H1 (cell line): ENCODE results near the gene MYBPC1. TPM values are rescaled to one million over a fixed set of nuclear protein-coding genes. Genes with fewer than 3 reads are reported as not detected.

Source experiments
- BACH1 ChIP-seq: IDR thresholded peaks from 2 replicates; pipeline ENCODE4 v1.6.1; 2012; ENCODE audit warnings: low read length, improper control_type of control experiment
- EZH2 ChIP-seq: fragments of 200-600 bp; sonication (generic); IDR thresholded peaks from 2 replicates; pipeline ENCODE4 v1.7.1; 2012; ENCODE audit warnings: low read depth, mild to moderate bottlenecking, moderate library complexity, low read length, inconsistent platforms; ENCODE audit not compliant: severe bottlenecking
- GABPA ChIP-seq: IDR thresholded peaks from 2 replicates; pipeline ENCODE4 v1.6.1; 2011; ENCODE audit warnings: mild to moderate bottlenecking, low read length, moderate library complexity, borderline replicate concordance; ENCODE audit not compliant: insufficient read depth
- polyA plus RNA-seq, 7 experiments: library from polyadenylated mRNA; depleted of rRNA in 3 of 7; stranded (reverse) in 5 of 7; unstranded in 2 of 7; fragments of >200 nt in 5 of 7; fragments of 200-250 nt in 2 of 7; gene quantifications; 1 replicate in 5 of 7; 2 replicates in 1 of 7; 4 replicates in 1 of 7; pipeline versions ENCODE4 v1.2.1 to v1.2.3, GENCODE V29; 2011 to 2013; ENCODE audit warnings: missing spikeins in 2 of 7, mixed read lengths in 2 of 7
- total RNA-seq: library from RNA; stranded (reverse); fragmentation: NEBNext Ultra II Directional; extraction: Animal tissue kit (Norgen Biotek cat#: 25700); gene quantifications from 2 replicates; pipeline ENCODE4 v1.2.1, GENCODE V29; 2021

The MYBPC1 gene
- total and polyA plus RNA-seq, 2 of the 8 experiments (the other 6 are each of a cell fraction or from before 2014, with no cell fraction given) = not detected

GRCh38 chr12:101697197-101697929 lies 102.6 kb downstream of the MYBPC1 start, which contains the start of gene CHPT1 (continued):
- TF ChIP-seq EZH2 = peak; percentile 4
- peak; percentile 45; the same call in 1 of the 2 replicates for TF ChIP-seq BACH1
- no peak for TF ChIP-seq GABPA
